Central memory CD8-positive, alpha-beta T cell (primary cell): ENCODE measurements around the gene MKRN3.

Experiments
- ATAC-seq: fragments of 150-1000 bp; cut with Tn5 transposase; replicated peaks from 2 replicates; pipeline ENCODE4 v1.10.0; 2022; ENCODE audit warnings: mild to moderate bottlenecking, moderate FRiP score, moderate number of reproducible peaks; ENCODE audit not compliant: poor library complexity, severe bottlenecking; ENCODE audit errors: extremely low read depth
- DNase-seq, 2 donors: peaks; one replicate each; pipeline ENCODE4 v3.0.0; 2021; ENCODE audit warnings: low spot score in 2 of 2
- H3K27ac Mint-ChIP-seq: one replicate; pipeline ENCODE4 v1.8.0; 2022; ENCODE audit warnings: low read depth, mild to moderate bottlenecking, moderate library complexity, mixed read lengths
- H3K27me3 Mint-ChIP-seq: one replicate; pipeline ENCODE4 v1.8.0; 2022; ENCODE audit warnings: mixed read lengths
- H3K36me3 Mint-ChIP-seq: one replicate; pipeline ENCODE4 v1.8.0; 2022; ENCODE audit warnings: mild to moderate bottlenecking, moderate library complexity, mixed read lengths; ENCODE audit not compliant: insufficient read depth
- H3K4me1 Mint-ChIP-seq: one replicate; pipeline ENCODE4 v1.8.0; 2022; ENCODE audit warnings: mixed read lengths
- H3K4me3 Mint-ChIP-seq: one replicate; pipeline ENCODE4 v1.8.0; 2022; ENCODE audit warnings: mild to moderate bottlenecking, moderate library complexity, mixed read lengths
- H3K9me3 Mint-ChIP-seq: one replicate; pipeline ENCODE4 v1.8.0; 2022; ENCODE audit warnings: mixed read lengths

The MKRN3 gene

GRCh38 chr15:23566071-23566554, 639 bp downstream of the MKRN3 start:
- Mint-ChIP-seq H3K9me3 (peaks cover 15% of the 10 kb centered on the region), H3K4me1 (no peaks in the 10 kb centered on the region), H3K36me3 (peaks cover 4% of the 10 kb centered on the region), H3K4me3 (peak overlapping the region; percentile 83), H3K27ac (peak overlapping the region; percentile 92), H3K27me3 (no peaks in the 10 kb centered on the region)
- peak; percentile 68 for ATAC-seq
- peak in 1 of 2 donors; percentile 32 for DNase-seq

DNA sequence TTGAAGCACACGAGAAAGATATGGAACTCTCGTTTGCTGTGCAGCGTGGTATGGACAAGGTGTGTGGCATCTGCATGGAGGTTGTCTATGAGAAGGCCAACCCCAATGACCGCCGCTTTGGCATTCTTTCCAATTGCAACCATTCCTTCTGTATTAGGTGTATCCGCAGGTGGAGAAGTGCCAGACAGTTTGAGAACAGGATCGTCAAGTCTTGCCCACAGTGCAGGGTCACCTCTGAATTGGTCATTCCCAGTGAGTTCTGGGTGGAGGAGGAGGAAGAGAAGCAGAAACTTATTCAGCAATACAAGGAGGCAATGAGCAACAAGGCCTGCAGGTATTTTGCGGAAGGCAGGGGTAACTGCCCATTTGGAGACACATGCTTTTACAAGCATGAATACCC, 1.2 kb downstream of the MKRN3 start:
- Mint-ChIP-seq H3K4me1 (no peaks in the 10 kb centered on the region), H3K4me3 (peak overlapping the region; percentile 83), H3K36me3 (peaks cover 4% of the 10 kb centered on the region), H3K27me3 (no peaks in the 10 kb centered on the region), H3K27ac (no peak overlapping the region), H3K9me3 (peaks cover 15% of the 10 kb centered on the region)
- DNase-seq (no peak), ATAC-seq (no peak)

GRCh38 chr15:23567921-23568320, 2.4 kb downstream of the MKRN3 start:
- Mint-ChIP-seq H3K36me3 (peaks cover 4% of the 10 kb centered on the region), H3K27me3 (no peaks in the 10 kb centered on the region), H3K4me3 (no peak overlapping the region), H3K9me3 (peaks cover 15% of the 10 kb centered on the region), H3K27ac (no peak overlapping the region), H3K4me1 (no peaks in the 10 kb centered on the region)
- DNase-seq (no peak), ATAC-seq (no peak)

GRCh38 chr15:23569151-23569925, 3.9 kb downstream of the MKRN3 start:
- DNase-seq (no peak), ATAC-seq (no peak)
- H3K27me3 Mint-ChIP-seq = no peaks in the 10 kb centered on the region
- H3K36me3 Mint-ChIP-seq = peaks cover 4% of the 10 kb centered on the region
- no peak overlapping the region for H3K27ac Mint-ChIP-seq
- no peak overlapping the region for H3K4me3 Mint-ChIP-seq
- H3K4me1 Mint-ChIP-seq = no peaks in the 10 kb centered on the region
- peaks cover 15% of the 10 kb centered on the region for H3K9me3 Mint-ChIP-seq

DNA sequence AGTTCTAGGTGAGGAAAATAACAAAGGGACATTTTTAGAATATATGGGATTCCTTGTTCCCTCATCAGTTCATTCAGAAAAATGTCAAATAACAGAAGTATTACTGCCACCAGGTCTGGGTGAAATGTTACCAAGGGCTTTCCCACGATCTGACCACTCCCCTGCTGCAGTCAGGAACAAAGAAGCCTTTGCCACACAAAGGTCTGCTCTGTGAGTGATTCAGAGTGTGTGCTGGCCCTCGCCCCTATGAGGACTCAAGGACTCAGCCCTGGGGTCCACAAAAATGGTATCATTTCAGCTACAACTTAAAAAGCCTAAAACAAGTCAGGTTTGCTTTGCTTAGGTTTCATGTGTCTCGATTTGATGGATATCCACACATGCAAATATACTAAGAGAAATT, 5.0 kb downstream of the MKRN3 start:
- DNase-seq = no peak
- ATAC-seq = no peak

GRCh38 chr15:23572844-23573243, 7.4 kb downstream of the MKRN3 start:
- ATAC-seq = no peak
- Mint-ChIP-seq H3K27ac (no peak overlapping the region), H3K9me3 (no peaks in the 10 kb centered on the region)

More for the DNA sequence above, 5.0 kb downstream of the MKRN3 start:
- H3K36me3 Mint-ChIP-seq = peaks cover 2% of the 10 kb centered on the region
- H3K27me3 Mint-ChIP-seq = no peaks in the 10 kb centered on the region
- no peak overlapping the region for H3K4me3 Mint-ChIP-seq
- no peak overlapping the region for H3K27ac Mint-ChIP-seq
- no peaks in the 10 kb centered on the region for H3K4me1 Mint-ChIP-seq
- H3K9me3 Mint-ChIP-seq = peaks cover 5% of the 10 kb centered on the region

GRCh38 chr15:23574742-23575141, 9.3 kb downstream of the MKRN3 start:
- no peak for DNase-seq
- no peak for ATAC-seq
- Mint-ChIP-seq H3K9me3 (no peaks in the 10 kb centered on the region), H3K36me3 (no peaks in the 10 kb centered on the region), H3K4me1 (no peaks in the 10 kb centered on the region), H3K4me3 (no peak overlapping the region), H3K27me3 (no peaks in the 10 kb centered on the region), H3K27ac (no peak overlapping the region)

More at GRCh38 chr15:23572844-23573243, 7.4 kb downstream of the MKRN3 start:
- Mint-ChIP-seq H3K4me1 (no peaks in the 10 kb centered on the region), H3K4me3 (no peak overlapping the region), H3K36me3 (no peaks in the 10 kb centered on the region), H3K27me3 (no peaks in the 10 kb centered on the region)
- no peak for DNase-seq

GRCh38 chr15:23576061-23576460, 10.6 kb downstream of the MKRN3 start:
- no peak for DNase-seq
- no peak for ATAC-seq

GRCh38 chr15:23578521-23579150, 13.2 kb downstream of the MKRN3 start:
- Mint-ChIP-seq H3K9me3 (no peaks in the 10 kb centered on the region), H3K27me3 (no peaks in the 10 kb centered on the region), H3K36me3 (no peaks in the 10 kb centered on the region), H3K4me3 (no peak overlapping the region), H3K27ac (no peak overlapping the region), H3K4me1 (no peaks in the 10 kb centered on the region)
- DNase-seq (no peak), ATAC-seq (no peak)

More at GRCh38 chr15:23576061-23576460, 10.6 kb downstream of the MKRN3 start:
- no peaks in the 10 kb centered on the region for H3K27me3 Mint-ChIP-seq
- no peaks in the 10 kb centered on the region for H3K36me3 Mint-ChIP-seq
- H3K4me1 Mint-ChIP-seq = no peaks in the 10 kb centered on the region
- H3K9me3 Mint-ChIP-seq = no peaks in the 10 kb centered on the region
- H3K4me3 Mint-ChIP-seq = no peak overlapping the region
- no peak overlapping the region for H3K27ac Mint-ChIP-seq

DNA sequence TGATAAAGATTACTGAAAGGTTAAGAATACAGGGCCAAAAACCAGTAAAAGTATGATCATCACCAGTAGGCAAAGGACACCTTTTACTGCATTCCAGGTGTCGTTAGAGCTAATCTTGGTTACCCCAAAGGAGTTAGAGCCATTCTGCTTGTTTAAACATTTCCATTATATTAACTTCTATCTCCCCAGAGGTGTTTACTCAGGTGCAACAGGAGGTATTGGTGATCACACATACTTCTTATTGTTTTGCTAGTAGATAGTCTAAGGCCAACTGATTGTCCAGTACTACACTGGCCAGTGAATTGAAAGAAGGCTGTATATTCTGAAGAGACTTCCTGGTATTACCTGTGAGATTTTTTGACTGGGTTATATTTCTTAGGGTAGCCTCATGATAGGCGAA, 22.8 kb downstream of the MKRN3 start:
- Mint-ChIP-seq H3K4me3 (no peak overlapping the region), H3K27ac (no peak overlapping the region), H3K36me3 (peaks cover 2% of the 10 kb centered on the region), H3K4me1 (no peaks in the 10 kb centered on the region), H3K9me3 (no peaks in the 10 kb centered on the region), H3K27me3 (no peaks in the 10 kb centered on the region)
- DNase-seq (no peak), ATAC-seq (no peak)

DNA sequence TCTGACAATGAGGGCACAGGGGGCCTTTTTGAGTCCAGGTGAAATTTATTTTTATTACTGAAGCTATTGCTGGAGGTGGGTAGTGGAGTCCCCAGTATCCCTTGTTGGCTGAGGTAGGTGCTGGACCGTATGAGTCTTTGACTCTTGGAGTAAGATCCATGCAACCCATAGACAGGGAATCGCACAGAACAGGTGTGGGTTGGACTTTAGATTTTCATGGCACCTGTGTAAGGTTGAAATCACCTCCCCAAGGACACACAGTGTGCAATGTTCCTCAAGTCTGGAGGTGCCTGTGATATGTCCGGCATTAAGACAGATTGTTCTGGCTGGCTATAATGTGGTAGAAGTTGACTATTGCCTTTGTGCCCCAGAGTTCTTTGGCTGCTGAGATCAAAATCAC, 23.5 kb downstream of the MKRN3 start:
- no peak for ATAC-seq
- no peak overlapping the region for H3K27ac Mint-ChIP-seq
- no peaks in the 10 kb centered on the region for H3K27me3 Mint-ChIP-seq
- H3K36me3 Mint-ChIP-seq = peaks cover 2% of the 10 kb centered on the region
- no peaks in the 10 kb centered on the region for H3K9me3 Mint-ChIP-seq
- no peaks in the 10 kb centered on the region for H3K4me1 Mint-ChIP-seq
- DNase-seq = no peak
- H3K4me3 Mint-ChIP-seq = no peak overlapping the region

- Mint-ChIP-seq H3K4me3 (no peak overlapping the region), H3K4me1 (no peaks in the 10 kb centered on the region), H3K9me3 (peaks cover 6% of the 10 kb centered on the region), H3K27me3 (no peaks in the 10 kb centered on the region), H3K36me3 (no peaks in the 10 kb centered on the region), H3K27ac (no peak overlapping the region)
- no peak for ATAC-seq
- DNase-seq = no peak
These were observed 28.8 kb downstream of the MKRN3 start for GRCh38 chr15:23594252-23594770.

GRCh38 chr15:23595368-23595767, 29.9 kb downstream of the MKRN3 start:
- Mint-ChIP-seq H3K4me1 (no peaks in the 10 kb centered on the region), H3K27ac (no peak overlapping the region), H3K4me3 (no peak overlapping the region), H3K36me3 (no peaks in the 10 kb centered on the region), H3K27me3 (no peaks in the 10 kb centered on the region), H3K9me3 (peaks cover 6% of the 10 kb centered on the region)
- DNase-seq = no peak
- no peak for ATAC-seq
